ENCODE measurements around the gene PNPO. TPM values are rescaled to one million over a fixed set of nuclear protein-coding genes. Genes with fewer than 3 reads are reported as not detected.
A peak's percentile ranks its signal among the peaks of the same experiment; 100 is the strongest.

PNPO gene
- total RNA-seq, 1 donor from 2014 or later: 9.1 TPM

- H3K9me3 Mint-ChIP-seq: no peaks in the 10 kb centered on the region
These were observed 45.3 kb upstream of the PNPO start, which contains the start of gene SP2 for GRCh38 chr17:47895856-47896671. Gene SP2, plus strand, starts transcription at chr17:47896236. Its CDS starts 51 bp downstream, at chr17:47896287.

GRCh38 chr17:47896672-47897490 is 44.5 kb upstream of the PNPO start:
- Histone ChIP-seq H3K36me3 (no peaks in the 10 kb centered on the region), H2AFZ (replicated peaks) (peak overlapping the region; percentile 69), H3K27me3 (no peaks in the 10 kb centered on the region), H3K4me3 (peak overlapping the region; percentile 89), H3K27ac (no peak overlapping the region), H3F3A (ENCODE audit: low read depth) (peaks cover 8% of the 10 kb centered on the region), H4K20me1 (ENCODE audit: low read depth) (peaks cover 16% of the 10 kb centered on the region), H3K4me2 (peak overlapping the region; percentile 98), H3K9ac (peak overlapping the region; percentile 93), H3K4me1 (peaks cover 20% of the 10 kb centered on the region), H3K79me2 (ENCODE audit: low read depth) (peaks cover 50% of the 10 kb centered on the region), H3K9me3 (ENCODE audit: low read depth) (no peaks in the 10 kb centered on the region)
- H3K4me3 Mint-ChIP-seq: peak overlapping the region; percentile 97
- DNase-seq (ENCODE audit: low spot score): no peak
- H3K9me3 Mint-ChIP-seq: no peaks in the 10 kb centered on the region
- peaks cover 3% of the 10 kb centered on the region for H3K36me3 Mint-ChIP-seq
- peak overlapping the region; percentile 98 for H3K27ac Mint-ChIP-seq
- peaks cover 2% of the 10 kb centered on the region for H3K27me3 Mint-ChIP-seq (ENCODE audit: insufficient read depth, low read depth)
- peaks cover 36% of the 10 kb centered on the region for H3K4me1 Mint-ChIP-seq
- TF ChIP-seq CTCF (IDR thresholded peaks at IDR 0.05) (no peak), EZH2phosphoT487 (IDR thresholded peaks at IDR 0.05) (no peak), EZH2 (IDR thresholded peaks at IDR 0.05) (no peak)

More at GRCh38 chr17:47895856-47896671, 45.3 kb upstream of the PNPO start, which contains the start of gene SP2:
- peaks cover 14% of the 10 kb centered on the region for H3K4me1 ChIP-seq
- peaks cover 41% of the 10 kb centered on the region for H3K79me2 ChIP-seq (ENCODE audit: low read depth)
- no peaks in the 10 kb centered on the region for H3K27me3 ChIP-seq
- H3K4me3 ChIP-seq: peak within 1 kb of the TSS; percentile 89
- peak; percentile 99 for DNase-seq (ENCODE audit: low spot score)
- H3K9ac ChIP-seq: peak within 1 kb of the TSS; percentile 93
- H3K9me3 ChIP-seq (ENCODE audit: low read depth): no peaks in the 10 kb centered on the region
- peaks cover 8% of the 10 kb centered on the region for H3F3A ChIP-seq (ENCODE audit: low read depth)
- H3K27ac ChIP-seq: peak within 1 kb of the TSS; percentile 82
- TF ChIP-seq CTCF (IDR thresholded peaks at IDR 0.05): peak; percentile 14
- TF ChIP-seq EZH2 (IDR thresholded peaks at IDR 0.05): no peak
- H4K20me1 ChIP-seq (ENCODE audit: low read depth): peaks cover 7% of the 10 kb centered on the region
- peak within 1 kb of the TSS; percentile 69 for H2AFZ ChIP-seq (replicated peaks)
- Mint-ChIP-seq H3K36me3 (peaks cover 3% of the 10 kb centered on the region), H3K27me3 (ENCODE audit: insufficient read depth, low read depth) (peaks cover 2% of the 10 kb centered on the region), H3K4me1 (peaks cover 30% of the 10 kb centered on the region), H3K4me3 (peak within 1 kb of the TSS; percentile 97), H3K27ac (peak within 1 kb of the TSS; percentile 98)
- H3K4me2 ChIP-seq: peak within 1 kb of the TSS; percentile 98
- no peaks in the 10 kb centered on the region for H3K36me3 ChIP-seq

- H3K9ac ChIP-seq: no peak overlapping the region
- Mint-ChIP-seq H3K4me1 (peaks cover 43% of the 10 kb centered on the region), H3K36me3 (peaks cover 6% of the 10 kb centered on the region), H3K4me3 (peak overlapping the region; percentile 97), H3K9me3 (no peaks in the 10 kb centered on the region), H3K27me3 (ENCODE audit: insufficient read depth, low read depth) (peaks cover 2% of the 10 kb centered on the region), H3K27ac (no peak overlapping the region)
- peak overlapping the region; percentile 89 for H3K4me3 ChIP-seq
- TF ChIP-seq EZH2phosphoT487 (IDR thresholded peaks at IDR 0.05) (no peak), CTCF (IDR thresholded peaks at IDR 0.05) (no peak), EZH2 (IDR thresholded peaks at IDR 0.05) (no peak)
- no peak for DNase-seq (ENCODE audit: low spot score)
- no peak overlapping the region for H2AFZ ChIP-seq (replicated peaks)
- H3K27ac ChIP-seq: no peak overlapping the region
- peaks cover 24% of the 10 kb centered on the region for H3K4me1 ChIP-seq
- peaks cover 56% of the 10 kb centered on the region for H3K79me2 ChIP-seq (ENCODE audit: low read depth)
- H3K9me3 ChIP-seq (ENCODE audit: low read depth): no peaks in the 10 kb centered on the region
- H4K20me1 ChIP-seq (ENCODE audit: low read depth): peaks cover 22% of the 10 kb centered on the region
- H3K4me2 ChIP-seq: peak overlapping the region; percentile 98
- no peaks in the 10 kb centered on the region for H3K36me3 ChIP-seq
- no peaks in the 10 kb centered on the region for H3K27me3 ChIP-seq
- H3F3A ChIP-seq (ENCODE audit: low read depth): peaks cover 8% of the 10 kb centered on the region
These were observed 43.8 kb upstream of the PNPO start for GRCh38 chr17:47897561-47897960.
